GM12892 (cell line): ENCODE data around the gene CTSW.

Experiments used
- POLR2A ChIP-seq: IDR thresholded peaks from 2 replicates; pipeline ENCODE4 v1.6.1; 2011; ENCODE audit warnings: low read depth, low read length, control low read depth
- POLR2AphosphoS5 ChIP-seq: IDR thresholded peaks from 2 replicates; pipeline ENCODE4 v1.6.1; 2011; ENCODE audit warnings: low read depth, low read length, control low read depth
- TAF1 ChIP-seq: IDR thresholded peaks from 2 replicates; pipeline ENCODE4 v1.6.1; 2011; ENCODE audit warnings: low read depth, mild to moderate bottlenecking, control low read depth, low read length, borderline replicate concordance

DNA sequence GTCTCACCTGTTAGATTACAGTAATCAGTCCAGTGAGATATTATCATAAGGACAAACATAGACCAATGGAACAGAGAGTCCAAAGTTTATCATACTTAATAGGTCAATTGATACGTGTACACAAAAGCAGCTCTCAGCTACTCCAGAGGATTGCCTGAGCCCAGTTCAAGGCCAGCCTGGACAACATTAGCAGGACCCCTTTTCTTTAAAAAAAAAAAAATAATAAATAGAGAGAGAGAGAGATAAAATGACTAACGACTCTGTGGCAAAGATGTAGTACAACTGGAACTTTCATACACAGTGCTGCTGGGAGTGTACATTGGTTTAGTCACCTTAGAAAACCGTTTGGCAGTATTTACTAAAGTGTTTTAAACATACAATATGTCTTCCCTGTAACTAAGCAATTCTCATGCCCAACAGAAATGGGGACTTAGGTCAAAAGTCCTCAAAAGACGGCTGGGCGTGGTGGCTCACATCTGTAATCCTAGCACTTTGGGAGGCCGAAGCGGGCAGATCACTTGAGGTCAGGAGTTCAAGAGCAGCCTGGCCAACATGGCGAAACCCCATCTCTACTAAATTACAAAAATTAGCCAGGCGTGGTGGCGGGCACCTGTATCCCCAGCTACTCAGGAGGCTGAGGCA lies 35.3 kb upstream of the CTSW start:
- TF ChIP-seq TAF1, result no peak
- TF ChIP-seq POLR2A, result no peak
- TF ChIP-seq POLR2AphosphoS5, result no peak
